Stimulated activated CD4-positive, alpha-beta T cell treated with anti-CD3 and anti-CD28 coated beads, Interleukin-1b, Interleukin-23, amount 100 ng/mL, for 1 hour (primary cell): ENCODE results near the gene CCDC175.
A peak's percentile ranks its signal among the peaks of the same experiment; 100 is the strongest.

Experiments used
- DNase-seq, 2 donors: peaks; one replicate each; pipeline ENCODE4 v3.0.0-alpha.2; 2020; ENCODE audit warnings: low read depth in 2 of 2

CCDC175 gene

DNA sequence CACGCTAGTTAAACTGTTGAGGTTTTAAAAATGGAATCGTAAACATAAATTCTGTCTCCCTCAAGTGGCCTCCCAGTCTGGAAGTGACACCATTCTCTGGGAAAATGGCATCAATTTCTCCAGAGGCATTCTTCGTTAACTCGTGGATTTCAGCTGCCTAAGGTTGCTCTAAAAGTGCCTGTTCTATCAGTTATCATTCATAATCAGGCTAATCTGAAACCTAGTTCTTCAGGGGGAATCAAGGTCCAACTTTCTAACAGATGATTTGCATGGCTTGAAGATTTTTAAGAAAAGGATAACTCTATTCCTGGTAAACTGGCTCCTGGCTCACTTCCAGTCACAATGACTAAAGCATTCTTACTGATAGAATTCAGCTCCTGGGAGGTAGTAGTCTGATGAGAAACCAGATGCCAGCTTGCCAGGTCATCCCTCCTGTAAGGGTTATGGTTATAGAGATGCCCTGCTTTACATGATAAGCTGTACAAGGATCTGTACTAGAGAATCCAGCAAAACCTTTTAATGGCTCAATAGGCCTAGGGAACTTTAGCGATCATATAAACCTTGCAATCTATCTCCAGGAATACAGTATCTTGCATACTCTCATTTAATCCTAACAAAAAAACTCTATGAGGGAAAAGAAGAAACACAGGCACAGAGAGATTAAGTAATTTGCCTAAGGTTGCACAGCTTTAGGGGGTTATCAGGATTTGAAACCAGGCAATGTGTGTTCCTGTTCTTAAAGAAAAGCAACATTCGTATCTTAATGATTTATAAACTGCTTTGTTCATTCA lies 93.9 kb downstream of the CCDC175 start:
- no peak for DNase-seq

DNA sequence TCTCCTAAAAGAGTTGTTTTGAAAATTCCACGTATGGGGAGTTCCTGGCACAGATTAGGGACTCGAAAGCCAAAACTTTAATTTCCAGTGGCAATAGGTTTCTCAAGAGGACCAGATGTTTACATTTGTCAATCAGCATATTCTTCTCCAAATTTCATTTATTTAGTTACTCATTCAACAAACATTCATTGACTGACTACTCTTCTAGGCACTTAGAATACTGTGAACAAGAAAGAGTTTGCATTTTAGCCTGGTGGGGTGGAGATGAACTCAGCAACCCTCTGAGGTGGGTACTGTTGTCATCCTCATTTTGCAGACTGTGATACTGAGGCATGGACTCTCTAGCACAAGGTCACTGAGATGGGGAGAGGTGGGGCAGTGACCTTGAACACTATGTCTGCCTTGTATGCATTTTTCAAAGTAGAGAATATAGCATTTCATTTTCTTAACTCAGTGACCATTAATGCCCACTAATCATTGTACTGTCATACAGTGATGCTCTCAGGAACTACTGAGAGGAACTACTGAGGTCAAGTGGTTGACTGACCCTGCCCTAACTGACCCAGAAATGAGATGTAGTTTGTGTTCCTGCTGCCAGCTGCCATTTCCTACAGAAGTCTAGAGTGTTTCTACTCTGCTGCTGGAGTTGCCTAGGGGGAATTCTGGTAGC lies 94.6 kb downstream of the CCDC175 start:
- no peak for DNase-seq

DNA sequence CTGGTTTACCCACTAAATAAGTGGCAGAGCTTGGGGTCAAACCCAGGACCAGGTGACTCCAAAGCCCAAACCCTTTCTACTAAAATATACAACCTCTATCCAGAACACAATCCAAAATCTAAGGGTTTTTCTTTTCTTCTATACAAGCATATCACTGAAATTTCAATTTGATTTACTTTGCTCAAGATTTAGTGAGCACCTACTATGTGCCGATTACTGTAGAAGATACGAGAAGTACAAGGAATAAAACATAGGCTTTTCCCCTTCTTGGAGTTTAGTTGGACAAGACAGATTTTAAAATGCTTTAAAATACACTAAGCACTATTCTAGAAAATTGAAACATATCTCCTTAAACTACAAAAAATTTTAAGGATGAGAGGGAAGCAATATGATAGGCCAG lies 95.2 kb downstream of the CCDC175 start:
- DNase-seq, result no peak

DNA sequence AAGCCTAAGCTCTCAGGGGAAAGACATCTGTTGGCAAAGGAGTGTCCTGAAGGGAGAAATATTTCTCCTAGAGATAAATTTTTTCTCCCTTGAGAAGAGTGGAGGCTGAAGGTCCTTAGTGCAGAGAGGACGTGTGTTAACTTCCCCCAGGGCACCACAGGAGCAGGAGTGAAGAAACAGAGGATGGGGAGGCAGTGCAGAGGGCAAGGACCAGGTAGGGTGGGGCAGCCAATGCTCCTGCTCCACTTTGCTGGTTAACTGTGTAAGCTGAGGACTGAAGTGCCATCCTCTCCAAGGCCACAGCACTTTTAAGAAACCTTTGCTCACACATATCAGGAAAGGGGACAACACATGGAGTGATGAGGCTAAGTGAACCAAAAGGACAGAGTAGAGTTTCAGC lies 96.4 kb downstream of the CCDC175 start:
- no peak for DNase-seq

DNA sequence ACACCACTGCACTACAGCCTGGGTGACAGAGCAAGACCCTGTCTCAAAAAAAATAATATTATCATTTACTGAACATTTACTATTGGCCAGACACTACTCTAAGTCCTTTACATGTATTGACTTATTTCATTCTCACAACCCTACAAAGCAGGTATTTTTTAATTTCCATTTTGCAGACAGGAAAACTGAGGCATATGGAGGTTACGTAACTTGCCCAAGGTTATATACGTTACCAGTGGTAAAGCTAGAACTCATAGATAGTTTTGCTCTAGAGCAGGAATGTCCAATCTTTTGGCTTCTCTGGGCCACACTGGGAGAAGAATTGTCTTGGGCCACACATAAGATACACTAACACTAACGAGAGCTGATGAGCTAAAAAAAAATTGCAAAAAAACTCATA lies 98.1 kb downstream of the CCDC175 start:
- DNase-seq, result no peak

DNA sequence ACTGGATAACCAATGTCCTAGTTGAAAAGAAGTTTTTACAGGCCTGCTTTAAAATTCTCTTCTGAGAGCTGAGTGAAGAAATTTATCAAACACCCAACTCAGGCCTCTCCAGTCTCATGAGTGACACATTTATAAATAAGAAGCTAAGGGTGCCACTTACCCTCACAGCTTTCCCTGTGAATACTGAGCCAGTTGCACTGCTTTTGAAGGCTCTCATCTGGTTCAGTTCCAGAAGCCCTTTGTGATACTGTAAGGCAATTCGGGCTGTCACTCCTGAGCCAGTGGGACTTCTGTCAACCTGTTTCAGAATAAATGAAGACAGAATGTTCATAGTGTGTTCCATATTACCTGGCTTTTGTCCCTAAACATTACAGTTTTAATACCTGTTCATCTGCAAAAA lies 100.9 kb downstream of the CCDC175 start:
- no peak for DNase-seq

DNA sequence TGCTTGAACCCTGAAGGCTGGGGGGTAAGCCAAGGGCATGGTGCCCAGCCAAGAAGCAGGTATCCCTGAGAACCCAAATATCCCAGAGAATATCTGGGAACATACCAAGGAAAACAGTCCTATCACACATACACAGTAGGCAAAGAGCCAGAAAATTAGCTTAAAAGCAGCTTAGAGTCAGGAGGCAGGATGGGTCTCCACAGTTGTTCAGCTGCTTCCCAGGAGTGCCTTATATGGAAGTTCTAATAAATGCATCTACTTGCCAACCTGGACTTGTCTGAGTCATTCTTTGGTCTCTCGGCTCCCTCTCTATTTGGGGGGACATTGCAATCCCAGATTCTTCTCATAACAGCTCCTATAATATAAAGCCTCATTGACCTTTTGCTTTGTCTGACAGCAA lies 102.4 kb downstream of the CCDC175 start:
- no peak for DNase-seq

DNA sequence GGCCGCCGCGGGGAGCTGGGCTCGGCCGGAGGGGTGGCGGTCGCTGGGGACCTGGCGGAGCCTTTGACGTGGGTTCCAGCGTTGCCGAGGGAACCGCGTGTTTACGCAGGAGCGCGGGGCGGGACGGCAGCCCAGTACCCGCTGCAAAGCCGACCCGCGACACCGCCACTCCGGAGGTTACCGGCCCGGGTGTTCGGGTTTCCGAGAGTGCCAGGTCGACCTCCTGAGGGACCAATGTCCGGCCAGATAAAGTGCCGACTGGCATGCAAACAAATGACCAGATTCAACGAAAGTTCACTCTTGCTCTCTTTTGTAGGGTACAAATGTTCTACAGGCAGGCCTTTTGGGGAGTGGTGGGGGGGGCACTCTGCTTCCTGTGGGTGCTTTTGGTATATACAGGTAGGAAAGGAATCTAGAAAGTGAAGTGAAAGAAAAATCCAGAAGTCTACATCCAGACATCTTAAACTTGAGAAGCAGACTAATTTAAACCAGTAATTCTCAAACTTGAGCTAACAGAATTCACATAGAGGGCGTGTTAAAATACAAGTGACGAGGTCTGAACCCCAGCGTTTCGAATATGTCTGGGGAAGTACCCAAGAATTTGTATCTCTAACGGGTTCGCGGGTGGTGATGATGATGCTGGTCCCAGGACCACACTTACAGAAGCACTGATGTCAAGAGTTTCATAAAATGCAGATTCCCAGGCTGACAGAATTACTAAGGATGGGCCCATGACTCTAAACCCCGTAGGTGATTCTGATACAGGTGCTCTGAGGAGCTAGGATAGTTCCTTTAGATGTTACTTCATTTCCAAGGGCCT lies 111.1 kb downstream of the CCDC175 start, which contains the start of gene GPR135:
Gene GPR135 (minus strand): TSS at position 65 of the 820 bp plus-strand sequence. CDS start 154 bp downstream, outside the sequence.
- DNase-seq, result no peak

DNA sequence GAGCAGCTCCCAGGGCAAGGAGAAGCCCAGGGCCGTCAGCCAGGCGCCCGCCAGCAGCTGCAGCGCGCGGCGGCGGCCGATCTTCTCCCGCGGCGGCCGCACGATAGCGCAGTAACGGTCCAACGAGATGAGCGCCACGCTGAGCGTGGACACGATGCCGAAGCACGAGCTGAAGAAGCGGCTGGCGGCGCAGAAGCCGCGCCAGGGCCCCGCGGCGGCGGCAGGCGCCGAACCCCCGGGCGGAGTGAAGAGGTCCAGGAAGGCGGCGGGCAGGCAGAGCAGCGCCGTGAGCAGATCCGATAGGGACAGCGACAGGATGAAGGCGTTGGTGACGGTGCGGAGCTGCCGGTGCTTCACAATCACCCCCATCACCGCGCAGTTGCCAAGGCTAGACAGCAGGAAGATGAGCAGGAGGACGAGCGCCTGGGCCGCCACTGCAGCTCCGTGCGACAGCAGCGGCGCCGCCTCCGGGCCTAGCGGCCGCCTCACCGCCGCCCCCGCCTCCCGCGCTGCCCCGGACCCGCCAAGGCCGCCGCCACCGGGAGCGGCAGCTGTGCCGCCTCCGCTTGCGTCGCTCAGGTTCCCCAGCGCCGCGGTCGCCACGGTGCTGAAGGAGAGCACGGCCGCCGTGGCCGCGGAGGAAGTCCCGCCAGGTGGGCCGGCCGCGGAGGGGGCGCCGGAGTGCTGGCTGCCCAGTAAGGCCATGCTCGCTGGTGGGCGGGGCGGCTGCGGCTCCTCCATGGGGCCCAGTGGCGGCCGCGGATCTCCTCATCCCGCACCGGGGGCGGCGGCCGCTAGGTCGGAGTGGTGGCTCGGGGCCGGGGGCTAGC lies 111.9 kb downstream of the CCDC175 start:
- DNase-seq, result peak in 1 of 2 donors; percentile 10

DNA sequence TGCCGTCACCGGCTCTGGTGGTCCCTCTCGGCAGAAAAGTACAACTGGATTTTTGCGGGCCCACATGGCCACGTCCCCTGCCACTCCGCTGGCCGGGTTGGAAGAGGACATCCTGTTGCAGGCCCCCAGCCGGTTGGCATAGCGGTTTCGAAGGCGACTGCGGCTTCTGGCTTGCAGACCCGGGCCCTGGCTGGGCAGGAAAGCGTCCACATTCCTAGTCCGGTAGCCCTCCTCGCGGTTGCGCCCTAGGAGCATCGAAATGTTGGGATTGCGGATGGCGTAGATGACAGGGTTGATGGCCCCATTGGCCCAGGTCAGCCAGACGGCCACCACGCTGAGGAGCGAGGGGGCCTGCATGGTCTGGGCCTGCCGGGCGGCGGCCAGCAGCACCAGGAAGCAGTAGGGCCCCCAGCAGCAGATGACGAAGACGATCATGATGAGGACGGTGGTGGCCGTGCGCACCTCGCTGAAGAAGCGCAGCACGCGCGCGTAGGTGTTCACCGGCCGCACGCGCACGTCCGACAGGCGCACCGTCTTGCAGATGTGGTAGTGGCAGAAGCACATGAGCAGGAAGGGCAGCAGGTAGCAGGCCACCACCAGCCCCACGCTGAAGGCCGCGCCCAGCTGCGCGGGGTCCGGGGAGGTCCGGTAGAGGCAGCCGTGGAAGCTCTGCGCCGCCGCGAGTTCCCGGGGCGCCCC lies 112.7 kb downstream of the CCDC175 start:
- no peak for DNase-seq

DNA sequence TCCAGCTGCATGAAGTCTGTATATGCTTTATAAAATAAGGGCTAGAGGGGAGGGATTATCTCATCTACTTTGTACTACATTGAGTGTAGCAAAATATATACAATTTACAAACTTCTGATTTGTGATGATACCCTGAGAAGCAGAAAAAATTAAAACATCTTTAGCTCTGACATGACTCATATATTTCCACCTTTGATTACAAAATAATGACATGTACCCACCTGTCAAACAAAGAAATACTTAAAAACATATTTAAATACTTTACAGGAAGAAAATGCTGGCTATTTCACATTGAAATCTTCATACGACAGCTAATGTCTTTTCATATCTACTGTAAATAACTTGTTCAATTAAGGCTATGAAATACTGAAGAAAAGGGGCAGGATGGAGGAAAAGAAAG lies 114.7 kb downstream of the CCDC175 start:
- no peak for DNase-seq

DNA sequence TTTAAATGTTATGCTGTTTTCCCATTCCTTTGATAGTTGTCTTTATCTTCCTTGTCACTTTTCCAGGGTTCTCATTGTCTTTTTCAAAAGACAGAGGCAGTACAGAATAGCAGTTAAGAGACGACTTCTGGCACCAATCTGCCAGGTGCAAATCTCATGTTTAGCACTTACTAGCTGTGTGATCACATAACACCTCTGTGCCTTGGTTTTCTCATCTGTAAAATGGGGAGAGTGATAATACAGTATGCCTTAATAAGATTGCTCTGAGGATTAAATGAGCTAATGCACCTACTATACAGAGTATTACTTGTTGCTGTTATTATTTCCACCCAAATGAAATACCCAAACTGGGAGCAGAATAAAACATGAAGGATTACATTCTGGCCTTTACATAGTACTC lies 116.2 kb downstream of the CCDC175 start:
- no peak for DNase-seq

DNA sequence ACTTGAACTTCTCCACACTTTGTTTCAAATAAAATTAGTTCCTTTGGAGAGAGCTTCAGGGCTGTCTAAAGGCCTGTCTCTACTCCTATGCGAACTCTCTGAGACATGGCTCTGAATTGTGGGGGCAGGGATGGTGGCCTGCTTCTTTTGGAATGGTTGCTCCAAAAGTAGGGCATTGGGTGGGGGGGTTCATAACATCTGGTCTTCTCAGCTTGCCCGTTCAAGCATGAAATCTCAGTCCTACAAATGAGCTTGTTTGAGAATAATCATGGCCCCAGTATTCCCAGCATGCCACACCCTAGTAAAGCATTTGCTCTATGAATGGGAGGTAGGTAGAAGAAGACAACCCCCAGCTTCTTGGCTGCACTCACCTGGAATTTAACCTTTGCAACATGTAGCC lies 118.1 kb downstream of the CCDC175 start:
- no peak for DNase-seq

DNA sequence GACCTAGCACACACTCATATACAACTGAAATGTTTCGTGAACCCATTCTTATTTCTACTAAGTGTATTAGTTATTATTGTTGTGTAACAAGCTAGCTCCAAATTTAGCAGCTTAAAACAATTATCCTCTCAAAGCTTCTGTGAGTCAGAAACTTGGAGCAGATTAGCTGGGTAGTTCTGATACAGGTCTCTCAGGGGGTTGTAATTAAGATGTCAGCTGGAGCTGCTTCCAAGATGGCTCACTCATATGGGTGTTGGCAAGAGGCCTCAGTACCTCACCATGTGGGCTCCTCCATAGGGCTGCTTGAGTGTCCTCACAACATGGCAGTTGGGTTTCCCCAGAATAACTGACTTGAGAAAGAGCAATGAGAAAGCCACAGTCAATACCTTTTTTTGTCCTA lies 121.2 kb downstream of the CCDC175 start:
- no peak for DNase-seq
